NCI-H69 (cell line): ENCODE measurements around the gene ITGB7.
"Not testable (repeated sequence)": the region's sequence is repeated elsewhere in the genome, so short reads cannot be mapped to it uniquely, and the experiment has no call there.

Experiments
- DNase-seq: peaks from one replicate; lab custom pipeline; 2025; lab: John Stamatoyannopoulos, UW

ITGB7 gene

DNA sequence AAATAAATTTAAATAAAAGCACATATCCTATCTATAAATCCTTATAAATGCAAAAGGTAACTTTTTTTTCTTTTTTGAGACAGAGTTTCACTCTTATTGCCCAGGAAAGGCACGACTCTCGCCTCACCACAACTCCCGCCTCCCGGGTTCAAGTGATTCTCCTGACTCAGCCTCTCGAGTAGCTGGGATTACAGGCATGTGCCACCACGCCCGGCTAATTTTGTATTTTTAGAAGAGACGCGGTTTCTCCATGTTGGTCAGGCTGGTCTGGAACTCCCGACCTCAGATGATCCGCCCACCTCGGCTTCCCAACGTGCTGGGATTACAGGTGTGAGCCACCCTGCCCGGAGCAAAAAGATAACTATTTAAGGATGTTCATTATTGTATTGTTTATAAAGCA lies 28.2 kb downstream of the ITGB7 start:
- DNase-seq, result not testable (repeated sequence)

DNA sequence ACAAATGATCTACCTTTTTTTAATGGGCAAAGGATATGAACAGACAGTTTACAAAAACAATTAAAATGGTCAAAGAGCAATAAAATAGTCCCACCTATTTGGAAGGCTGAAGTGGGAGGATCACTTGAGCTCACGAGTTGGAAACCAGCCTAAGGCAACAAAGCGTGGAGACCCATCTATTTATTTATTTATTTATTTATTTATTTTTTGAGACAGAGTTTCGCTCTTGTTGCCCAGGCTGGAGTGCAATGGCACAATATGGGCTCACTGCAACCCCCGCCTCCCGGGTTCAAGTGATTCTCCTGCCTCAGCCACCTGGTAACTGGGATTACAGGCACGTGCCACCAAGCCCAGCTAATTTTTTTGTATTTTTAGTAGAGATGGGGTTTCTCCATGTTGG lies 29.6 kb downstream of the ITGB7 start:
- not testable (repeated sequence) for DNase-seq

DNA sequence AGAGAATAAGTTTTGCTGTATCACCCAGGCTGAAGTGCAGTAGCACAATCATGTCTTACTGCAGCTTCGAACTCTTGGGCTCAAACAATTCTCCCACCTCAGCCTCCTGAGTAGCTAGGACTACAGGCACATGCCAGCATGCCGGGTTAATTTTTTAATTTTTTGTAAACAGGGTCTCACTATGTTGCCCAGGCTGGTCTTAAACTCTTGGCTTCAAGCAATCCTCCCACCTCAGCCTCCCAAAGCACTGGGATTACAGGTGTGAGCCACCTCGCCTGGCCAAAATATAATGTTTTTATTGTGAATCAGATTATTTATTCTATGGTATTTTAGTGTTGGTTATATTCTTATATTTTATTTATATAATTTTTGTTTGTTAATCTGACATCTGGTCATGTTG lies 30.3 kb downstream of the ITGB7 start:
- DNase-seq, result no peak

DNA sequence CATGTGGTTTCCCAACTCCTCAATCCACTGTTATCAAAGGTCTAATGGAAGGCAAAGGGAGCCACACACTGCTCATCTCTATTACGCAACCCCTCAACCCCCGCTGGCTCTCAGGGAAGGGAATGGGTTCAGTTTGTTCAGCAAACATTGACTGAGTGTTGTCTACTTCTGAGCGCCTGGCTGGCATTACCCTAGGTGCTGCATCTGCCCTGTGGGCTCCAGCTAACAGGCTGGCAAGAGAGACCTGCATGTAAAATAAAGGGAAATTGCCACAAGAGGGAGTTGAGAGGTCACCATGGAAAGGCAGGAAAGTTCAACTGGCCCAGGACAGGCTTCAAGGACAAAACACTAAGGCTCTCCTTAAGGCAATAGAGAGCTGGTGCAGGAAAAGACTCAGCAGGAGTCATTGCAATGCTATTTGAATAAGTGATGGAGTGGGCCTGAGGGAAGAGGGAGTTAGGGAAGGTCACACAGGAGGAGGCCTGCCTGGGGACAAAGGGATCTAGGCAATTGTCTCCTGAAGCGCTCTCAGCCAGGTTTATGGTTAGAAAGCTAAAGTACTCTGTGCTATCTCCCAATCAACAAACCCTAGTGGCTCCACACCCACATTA lies 32.1 kb downstream of the ITGB7 start:
- DNase-seq, result peak; percentile 97

DNA sequence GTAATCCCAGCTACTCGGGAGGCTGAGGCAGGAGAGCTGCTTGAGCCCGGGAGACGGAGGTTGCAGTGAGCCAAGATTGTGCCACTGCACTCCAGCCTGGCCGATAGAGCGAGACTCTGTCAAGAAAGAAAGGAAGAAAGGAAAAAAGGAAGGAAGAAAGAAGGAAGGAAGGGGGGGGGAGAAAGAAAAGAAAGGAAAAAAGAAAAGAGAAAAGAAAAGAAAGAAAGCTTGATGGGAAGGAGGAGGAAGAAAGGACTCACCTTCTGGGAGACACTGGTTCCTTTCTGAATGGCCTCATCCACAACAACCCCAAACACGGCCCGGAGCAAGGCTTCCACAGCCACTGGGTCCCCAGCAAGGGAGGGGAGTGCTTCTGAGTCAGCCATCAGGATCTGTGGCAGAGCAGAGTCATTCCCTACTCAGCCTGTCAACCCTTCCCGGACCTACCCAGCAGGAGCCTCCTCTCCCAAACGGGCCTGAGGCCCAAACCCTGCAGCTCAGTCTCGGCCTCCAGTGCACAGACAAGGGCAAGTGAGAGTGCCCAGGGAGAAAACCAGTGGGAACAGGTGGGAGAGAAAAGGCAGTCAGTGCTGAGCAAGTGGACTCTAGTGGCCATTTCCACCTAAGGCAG lies 33.9 kb downstream of the ITGB7 start:
- DNase-seq, result no peak

DNA sequence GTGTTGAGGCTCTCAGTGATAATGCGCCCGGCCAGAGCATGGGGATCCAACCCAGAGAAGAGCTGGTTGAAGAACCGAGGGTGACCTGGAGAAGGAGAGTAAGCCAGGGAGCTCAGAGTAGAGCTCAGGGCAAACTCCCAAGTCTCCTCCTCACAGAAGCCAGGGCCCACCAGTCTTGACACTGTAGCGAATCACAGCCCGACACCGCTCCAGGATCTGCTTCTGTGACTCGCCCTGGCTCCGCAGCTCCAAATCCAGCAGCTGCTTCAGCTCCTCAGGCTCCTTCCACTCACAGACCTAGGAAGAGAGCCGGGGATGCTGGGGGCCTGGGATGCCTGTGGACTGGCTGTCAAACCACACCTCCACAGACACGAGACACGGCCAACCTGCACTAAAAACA lies 34.7 kb downstream of the ITGB7 start:
- DNase-seq, result no peak

DNA sequence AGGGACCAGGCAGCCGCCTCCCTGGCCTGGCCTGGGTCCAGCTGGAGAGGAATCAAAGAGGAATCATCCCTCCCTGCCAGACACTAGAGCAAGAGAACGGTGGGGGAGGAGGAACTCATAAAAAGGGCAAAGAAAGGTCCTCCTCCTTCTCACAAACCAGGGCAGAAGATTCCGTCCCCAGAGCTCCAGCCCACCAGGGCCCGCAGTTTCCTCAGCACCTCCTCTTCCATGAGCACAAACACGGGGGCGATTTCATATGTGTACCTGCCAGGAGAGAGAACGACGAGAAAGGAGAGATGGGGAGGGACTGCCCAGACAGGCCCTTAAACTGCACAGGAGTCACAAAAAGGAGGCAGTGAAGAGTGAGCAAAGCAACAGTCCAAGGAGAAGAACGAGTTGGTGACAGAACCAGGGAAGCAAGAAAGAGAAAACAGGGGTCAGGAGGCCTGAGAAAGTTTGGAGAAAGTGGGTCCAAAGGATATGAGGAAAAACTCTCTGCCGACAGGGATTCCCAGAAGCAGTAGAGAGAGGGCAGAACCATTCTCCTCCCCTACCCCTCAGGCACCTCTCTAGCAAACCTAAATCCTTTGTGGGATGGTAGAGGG lies 35.2 kb downstream of the ITGB7 start:
- peak; percentile 81 for DNase-seq

DNA sequence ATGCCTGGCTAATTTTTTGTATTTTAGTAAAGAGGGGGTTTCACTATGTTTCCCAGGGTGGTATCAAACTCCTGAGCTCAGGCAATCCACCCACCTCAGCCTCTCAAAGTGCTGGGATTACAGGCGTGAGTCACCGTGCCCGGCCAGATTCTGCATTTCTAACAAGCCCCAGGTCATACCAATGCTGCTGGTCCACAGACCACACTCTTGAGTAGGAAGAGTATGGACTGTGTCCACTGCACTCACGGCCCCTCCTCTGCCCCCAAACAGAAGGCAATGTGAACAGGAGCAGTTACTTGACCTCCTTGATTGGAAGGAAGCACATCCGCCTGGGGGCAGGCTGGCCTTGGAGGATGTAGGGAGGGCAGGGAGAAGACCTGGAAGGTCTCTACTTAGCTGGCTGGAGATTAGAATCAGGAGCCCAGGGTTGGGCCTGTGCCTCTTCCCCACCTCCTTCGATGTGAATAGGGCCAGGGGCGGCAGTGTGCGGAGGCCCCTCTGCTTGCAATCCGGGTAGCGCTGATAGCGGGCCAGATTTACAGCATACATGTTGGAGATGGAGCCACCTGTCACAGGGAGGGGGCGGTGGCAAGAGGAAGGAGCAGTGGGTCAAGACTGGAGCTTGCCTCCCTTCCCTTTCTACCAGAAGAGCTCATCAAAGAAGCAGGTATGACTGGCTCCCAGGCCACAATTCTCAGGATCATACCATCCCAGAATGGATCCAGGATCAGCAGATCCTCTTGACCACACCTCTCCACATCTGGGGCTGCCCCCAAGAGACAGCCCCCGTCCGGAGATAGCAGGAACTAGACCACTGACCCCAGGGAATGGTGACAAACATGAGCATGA lies 36.0 kb downstream of the ITGB7 start:
- peak; percentile 52 for DNase-seq

DNA sequence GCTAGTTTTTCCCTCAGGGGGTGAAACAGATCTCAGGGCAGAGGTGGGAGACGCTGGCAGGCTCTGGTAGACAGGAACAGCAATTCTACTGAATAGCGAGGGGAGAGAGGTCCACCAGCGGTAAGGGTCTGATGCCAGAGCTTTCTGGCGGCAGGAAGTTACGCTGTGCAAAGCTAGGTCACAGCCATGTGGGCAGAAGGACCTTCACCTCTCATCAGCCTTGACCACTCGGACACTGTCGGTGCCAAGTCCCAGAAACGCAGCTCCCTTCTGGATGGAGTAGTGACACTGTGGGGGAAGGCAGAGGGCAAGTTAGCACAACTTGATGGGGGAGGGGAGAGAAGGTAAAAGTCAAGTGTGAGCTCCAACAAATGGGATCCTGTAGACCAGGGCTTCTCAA lies 36.8 kb downstream of the ITGB7 start:
- DNase-seq, result no peak

DNA sequence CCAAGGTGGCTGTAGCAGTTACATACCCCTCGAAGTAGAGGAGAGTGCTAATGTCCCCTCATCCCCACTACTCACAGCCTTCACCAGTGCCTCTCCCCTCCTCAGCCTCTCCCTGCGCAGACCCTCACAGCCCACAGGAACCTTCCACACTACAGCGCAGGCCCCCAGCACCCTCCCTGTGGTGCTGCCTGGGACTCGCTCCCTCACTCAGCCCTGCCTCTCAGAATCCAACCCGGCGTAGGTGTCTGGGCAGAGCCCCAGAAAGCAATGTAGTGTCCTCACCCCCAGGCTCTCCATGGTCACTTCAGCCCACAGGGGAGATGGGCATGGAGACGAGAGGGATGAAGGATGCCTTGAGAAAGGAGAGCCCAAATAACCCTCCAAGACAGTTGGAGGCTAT lies 37.4 kb downstream of the ITGB7 start:
- no peak for DNase-seq

DNA sequence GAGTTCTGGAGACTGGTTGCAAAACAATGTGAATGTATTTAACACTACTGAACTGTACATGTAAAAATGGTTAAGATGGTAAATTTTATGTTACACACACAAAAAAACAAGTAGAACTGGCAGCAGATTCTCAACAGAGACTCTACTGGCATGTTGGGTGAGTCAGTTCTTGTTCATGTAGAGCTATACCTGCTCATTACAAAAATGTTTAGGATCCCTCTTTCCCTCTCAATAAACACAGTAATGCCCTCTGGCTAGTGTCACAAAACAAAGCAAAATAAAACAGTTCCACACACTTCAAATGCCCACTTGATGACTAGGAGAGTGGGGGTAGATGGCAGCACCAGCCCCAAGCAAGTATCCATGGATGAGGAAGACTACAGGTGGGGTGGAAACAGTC lies 40.2 kb downstream of the ITGB7 start:
- no peak for DNase-seq

DNA sequence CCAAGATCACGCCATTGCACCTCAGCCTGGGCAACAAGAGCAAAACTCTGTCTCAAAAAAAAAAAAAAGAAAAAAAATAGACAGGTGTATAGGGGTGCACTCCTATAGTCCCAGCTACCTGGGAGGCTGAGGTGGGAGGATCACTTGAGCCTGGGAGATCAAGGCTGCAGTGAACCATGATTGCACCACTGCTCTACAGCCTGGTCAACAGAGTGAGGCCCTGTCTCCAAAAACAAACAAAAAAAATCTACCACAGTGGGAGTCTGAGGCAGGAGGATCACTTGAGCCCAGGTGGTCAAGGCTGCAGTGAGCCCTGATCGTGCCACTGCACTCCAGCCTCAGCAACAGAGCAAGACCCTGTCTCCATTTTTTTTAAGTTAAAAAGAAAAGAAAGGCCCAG lies 44.0 kb downstream of the ITGB7 start:
- not testable (repeated sequence) for DNase-seq

DNA sequence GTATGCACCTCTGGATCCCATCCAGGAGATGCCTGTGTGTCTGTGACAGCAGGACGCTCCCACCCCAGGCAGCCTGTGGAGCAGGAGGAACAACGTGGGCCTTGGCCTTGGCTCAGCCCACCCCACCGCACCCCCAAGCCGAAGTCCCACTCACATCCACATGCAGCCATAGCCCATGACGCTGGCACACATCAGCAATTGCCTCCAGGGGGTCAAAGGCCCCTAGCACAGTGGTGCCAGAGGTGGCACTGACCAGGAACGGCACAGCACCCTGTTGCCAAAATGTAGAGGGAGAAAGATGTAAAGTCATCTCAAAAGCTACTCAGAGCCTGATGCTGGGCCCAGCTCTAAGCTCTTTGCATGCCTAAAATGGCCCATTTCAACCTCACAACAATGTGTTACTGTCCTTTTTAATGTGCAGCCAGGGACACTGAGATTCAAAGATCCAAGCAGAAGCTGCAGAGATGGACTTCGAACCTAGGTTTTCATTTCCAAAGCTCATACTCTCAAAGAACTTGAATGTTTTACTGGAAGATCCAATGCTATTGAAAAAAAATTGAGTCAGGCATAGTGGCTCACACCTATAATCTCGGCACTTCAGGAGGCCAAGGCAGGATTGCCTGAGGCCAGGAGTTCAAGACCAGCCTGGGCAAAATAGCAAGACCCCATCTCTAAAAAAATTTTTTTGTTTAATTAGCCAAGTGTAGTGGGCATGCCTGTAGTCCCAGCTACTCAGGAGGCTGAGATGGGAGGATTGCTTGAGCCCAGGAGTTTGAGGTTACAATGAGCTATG lies 45.7 kb downstream of the ITGB7 start:
- DNase-seq, result no peak

DNA sequence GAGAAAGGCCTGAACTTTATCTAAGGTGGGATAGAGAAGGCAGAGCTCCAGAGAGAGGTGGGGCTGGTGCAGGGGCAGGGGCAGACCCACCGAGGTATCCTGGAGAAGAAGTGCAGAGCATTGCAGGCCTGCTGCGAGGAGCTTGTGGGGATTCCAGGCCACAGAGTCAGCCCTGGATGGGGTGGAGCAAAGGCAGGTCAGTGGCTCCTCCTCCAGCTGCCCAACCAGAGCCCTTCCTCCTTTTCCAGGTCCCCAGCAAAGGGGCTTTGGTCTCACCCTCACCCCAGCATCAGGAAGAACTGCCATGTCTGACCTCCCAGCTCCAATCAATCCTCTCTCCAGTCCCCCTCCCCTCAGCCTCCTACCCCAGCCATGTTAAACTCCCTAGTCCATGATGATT lies 46.4 kb downstream of the ITGB7 start:
- no peak for DNase-seq

DNA sequence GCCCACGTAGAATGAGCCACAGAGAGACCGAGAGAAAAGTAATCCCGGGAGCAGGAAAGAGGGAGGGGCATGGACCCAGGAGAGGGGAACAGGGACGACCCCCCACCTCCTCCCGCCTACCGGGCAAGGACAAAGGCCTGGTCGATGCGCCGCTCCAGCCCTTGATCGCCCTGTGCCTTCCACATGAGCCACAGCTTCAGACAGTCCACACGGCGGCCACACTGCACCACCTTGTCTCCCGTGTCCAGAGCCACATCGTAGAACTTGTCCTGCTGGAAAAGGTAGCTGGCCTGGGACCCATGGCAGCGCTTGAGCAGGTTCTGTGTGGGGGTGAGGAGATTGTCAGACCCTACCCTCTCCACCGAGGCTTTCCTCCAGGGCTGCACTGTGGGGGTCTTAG lies 47.1 kb downstream of the ITGB7 start:
- DNase-seq, result no peak

DNA sequence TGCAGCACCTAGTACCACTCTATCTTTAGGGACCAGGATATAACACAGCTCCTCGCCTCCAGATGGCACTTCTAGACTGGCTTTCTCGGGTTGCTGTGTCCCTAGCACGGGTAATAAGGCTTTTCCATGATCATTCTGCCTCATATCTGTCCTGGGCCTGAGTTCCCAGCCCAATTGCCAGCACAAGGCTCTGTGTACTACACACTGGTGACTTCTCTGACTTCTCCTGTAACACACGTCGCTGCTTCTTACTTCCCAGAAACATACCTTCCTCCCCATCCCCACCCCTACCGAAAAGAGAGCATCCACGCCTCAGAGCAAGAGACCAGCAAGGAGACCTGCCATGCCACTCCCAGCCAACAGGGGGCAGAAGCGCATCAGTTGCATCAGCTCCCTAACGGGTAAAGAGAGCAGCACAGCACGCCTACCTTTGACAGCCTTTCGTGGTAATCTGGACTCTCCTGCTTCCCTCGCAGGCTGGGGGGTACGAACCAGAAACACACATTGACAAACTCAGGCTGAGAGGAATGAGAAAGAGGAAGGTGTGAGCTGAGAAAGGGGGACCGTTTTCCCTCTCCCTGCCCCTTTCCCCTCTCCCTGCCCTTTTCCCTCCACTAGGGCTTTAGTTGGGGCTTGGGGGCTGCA lies 47.7 kb downstream of the ITGB7 start:
- DNase-seq, result peak; percentile 89

DNA sequence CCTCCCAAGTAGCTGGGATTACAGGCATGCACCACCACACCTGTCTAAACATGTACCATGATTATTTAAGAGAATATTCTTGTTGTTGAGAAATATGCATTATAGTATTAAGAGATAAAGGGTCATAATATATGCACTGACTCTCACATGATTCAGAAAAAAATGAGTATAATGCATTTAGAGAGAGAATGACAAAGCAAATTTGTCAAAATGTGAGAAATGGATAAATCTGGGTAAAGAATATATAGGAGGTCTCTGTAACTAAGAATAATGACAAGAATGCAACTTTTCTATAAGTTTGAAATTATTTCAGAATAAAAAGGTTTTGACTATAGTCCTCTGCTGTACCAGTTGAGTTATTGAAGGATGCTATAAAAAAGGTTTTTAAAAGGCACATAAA lies 54.7 kb downstream of the ITGB7 start:
- no peak for DNase-seq

DNA sequence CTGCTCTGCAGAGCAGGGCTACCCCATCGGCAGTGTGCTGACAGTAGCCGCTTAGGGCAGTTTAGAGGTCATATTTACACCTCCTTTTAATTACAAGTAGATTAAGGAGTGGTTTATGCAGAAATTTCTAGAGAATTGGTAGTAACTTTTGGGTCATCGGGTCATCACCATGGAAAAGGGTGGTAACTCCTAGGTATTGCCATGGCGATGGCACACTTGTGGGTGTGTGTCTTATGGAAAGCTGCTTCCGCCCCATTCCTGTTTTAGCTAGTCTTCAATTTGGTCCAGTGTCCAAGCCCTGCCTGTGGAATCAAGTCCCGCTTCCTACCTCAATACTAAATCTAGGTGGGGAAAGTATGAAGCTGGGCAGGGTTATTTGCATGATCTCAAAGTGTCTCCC lies 56.0 kb downstream of the ITGB7 start:
- DNase-seq, result no peak

DNA sequence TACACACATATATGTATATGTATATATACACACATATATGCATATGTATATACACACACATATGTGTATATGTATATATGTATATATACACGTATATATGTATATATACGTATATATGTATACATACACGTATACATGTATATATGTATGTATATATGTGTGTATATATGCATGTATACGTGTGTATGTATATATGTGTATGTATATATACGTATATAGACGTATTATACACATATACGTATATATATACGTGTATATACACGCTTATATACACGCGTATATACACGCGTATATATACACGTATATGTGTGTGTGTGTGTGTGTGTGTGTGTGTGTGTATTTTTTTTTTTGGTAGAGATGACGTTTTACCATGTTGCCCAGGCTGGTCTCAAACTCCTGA lies 59.4 kb downstream of the ITGB7 start:
- DNase-seq, result no peak

DNA sequence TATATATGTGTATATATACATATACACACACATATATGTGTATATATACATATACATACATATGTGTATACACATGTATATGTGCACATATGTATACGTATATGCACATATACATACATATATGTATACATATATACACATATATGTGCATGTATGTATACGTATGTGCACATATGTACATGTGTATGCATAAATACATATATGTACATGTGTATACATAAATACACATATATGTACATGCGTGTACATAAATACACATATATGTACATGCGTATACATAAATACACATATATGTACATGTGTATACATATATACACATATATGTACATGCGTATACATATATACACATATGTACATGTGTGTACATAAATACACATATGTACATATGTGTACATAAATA lies 59.9 kb downstream of the ITGB7 start:
- DNase-seq, result no peak

DNA sequence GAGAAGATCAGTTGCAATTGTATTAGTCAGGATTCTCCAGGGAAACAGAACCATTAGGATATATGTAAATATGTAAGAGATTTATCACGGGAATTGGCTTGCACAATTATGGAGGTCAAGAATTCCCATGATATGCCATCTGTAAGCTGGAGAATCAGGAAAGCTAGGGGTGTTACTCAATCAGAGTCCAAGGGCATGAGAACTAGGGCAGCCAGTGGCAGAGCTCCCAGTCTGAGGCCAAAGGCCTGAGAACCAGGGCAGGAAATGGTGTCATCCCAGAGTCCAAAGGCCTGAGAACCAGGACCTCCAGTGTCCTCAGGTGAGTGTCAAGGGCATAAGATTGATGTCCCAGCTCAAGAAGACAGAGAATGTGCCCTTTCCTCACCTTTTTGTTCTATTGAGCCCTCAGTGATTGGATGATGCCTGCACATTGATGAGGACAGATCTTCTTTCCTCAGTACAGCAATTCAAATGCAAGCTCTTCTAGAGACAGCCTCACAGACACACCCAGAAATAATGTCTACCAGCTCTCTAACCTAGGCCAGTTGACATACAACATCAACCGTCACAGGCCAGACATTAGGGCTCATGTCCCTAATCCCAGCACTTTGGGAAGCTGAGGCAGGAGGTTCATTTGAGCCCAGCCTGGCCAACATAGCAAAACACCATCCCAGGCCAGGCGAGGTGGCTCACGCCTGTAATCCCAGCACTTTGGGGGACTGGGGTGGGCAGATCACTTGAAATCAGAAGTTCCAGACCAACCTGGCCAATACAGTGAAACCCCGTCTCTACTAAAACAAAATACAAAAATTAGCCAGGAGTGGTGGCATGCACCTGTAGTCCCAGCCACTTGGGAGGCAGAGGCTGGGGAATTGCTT lies 61.4 kb downstream of the ITGB7 start:
- DNase-seq, result no peak
